Naive B cell (primary cell): ENCODE data around the gene APOBEC3G. TPM values are rescaled to one million over a fixed set of nuclear protein-coding genes. Genes with fewer than 3 reads are reported as not detected.
"Not testable (repeated sequence)": the region's sequence is repeated elsewhere in the genome, so short reads cannot be mapped to it uniquely, and the experiment has no call there.

Experiments used
- ATAC-seq, 2 donors: fragments of 150-1000 bp; cut with Tn5 transposase; 2 replicates each; pipeline ENCODE4 v1.10.0; 2021; ENCODE audit warnings: low read depth in 2 of 2, mild to moderate bottlenecking in 2 of 2, moderate library complexity in 2 of 2
- DNase-seq: peaks from one replicate; pipeline ENCODE4 v3.0.0; 2022
- H3K27ac Mint-ChIP-seq, 6 donors: one replicate each; pipeline ENCODE4 v1.8.0; 2020 to 2022; ENCODE audit warnings: mild to moderate bottlenecking in 6 of 6, mixed read lengths in 6 of 6, moderate library complexity in 5 of 6, inconsistent platforms in 2 of 6
- H3K27me3 Mint-ChIP-seq, 3 donors: one replicate each; pipeline ENCODE4 v1.8.0; 2021 to 2022; ENCODE audit warnings: mixed read lengths in 3 of 3, mild to moderate bottlenecking in 1 of 3
- H3K36me3 Mint-ChIP-seq, 2 donors: one replicate each; pipeline ENCODE4 v1.8.0; 2020 to 2022; ENCODE audit warnings: mixed read lengths in 2 of 2, inconsistent platforms in 1 of 2, mild to moderate bottlenecking in 1 of 2
- H3K4me1 Mint-ChIP-seq, 3 donors: one replicate each; pipeline ENCODE4 v1.8.0; 2020 to 2022; ENCODE audit warnings: mixed read lengths in 3 of 3, inconsistent platforms in 1 of 3, mild to moderate bottlenecking in 1 of 3, moderate library complexity in 1 of 3
- H3K4me3 Mint-ChIP-seq, 8 donors: one replicate each; pipeline ENCODE4 v1.8.0; 2020 to 2022; ENCODE audit warnings: mild to moderate bottlenecking in 8 of 8, mixed read lengths in 8 of 8, moderate library complexity in 8 of 8, inconsistent platforms in 2 of 8
- H3K9me3 Mint-ChIP-seq, 7 donors: one replicate each; pipeline ENCODE4 v1.8.0; 2020 to 2022; ENCODE audit warnings: mixed read lengths in 7 of 7, mild to moderate bottlenecking in 5 of 7, inconsistent platforms in 2 of 7, moderate library complexity in 1 of 7
- polyA plus RNA-seq, 6 donors: library from polyadenylated mRNA; unstranded; fragments of 300-500 nt; fragmentation: Illumina TruSeq; gene quantifications; one replicate each; pipeline ENCODE4 v1.2.3, GENCODE V29; 2021; ENCODE audit warnings: low read depth in 6 of 6

The APOBEC3G gene
- polyA plus RNA-seq, 6 donors from 2014 or later: 87.2 to 136 (median 120) TPM

DNA sequence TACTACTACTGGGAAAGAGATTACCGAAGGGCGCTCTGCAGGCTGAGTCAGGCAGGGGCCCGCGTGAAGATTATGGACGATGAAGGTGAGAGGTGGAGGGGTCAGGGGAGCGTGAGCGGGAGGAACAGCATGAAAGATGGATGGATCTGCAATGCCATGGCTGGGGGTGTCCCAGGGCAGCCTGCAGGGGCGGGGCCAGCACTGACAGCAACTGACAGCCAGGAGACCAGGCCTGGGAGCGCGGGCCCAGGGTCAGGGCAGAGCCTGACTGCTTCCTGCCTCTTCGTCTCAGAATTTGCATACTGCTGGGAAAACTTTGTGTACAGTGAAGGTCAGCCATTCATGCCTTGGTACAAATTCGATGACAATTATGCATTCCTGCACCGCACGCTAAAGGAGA, 31.9 kb upstream of the APOBEC3G start:
- H3K4me3 Mint-ChIP-seq: peak overlapping the region in 6 of 8 donors; percentile 13 to 65 (median 42)
- ATAC-seq, H3K9me3 Mint-ChIP-seq, H3K27me3 Mint-ChIP-seq, DNase-seq: not testable (repeated sequence)
- peak overlapping the region in 5 of 6 donors; percentile 54 to 97 (median 88) for H3K27ac Mint-ChIP-seq
- peaks cover 0 to 20% of the 10 kb centered on the region in 2 donors for H3K36me3 Mint-ChIP-seq
- peaks cover 45 to 65% (median 58%) of the 10 kb centered on the region in 3 donors for H3K4me1 Mint-ChIP-seq

DNA sequence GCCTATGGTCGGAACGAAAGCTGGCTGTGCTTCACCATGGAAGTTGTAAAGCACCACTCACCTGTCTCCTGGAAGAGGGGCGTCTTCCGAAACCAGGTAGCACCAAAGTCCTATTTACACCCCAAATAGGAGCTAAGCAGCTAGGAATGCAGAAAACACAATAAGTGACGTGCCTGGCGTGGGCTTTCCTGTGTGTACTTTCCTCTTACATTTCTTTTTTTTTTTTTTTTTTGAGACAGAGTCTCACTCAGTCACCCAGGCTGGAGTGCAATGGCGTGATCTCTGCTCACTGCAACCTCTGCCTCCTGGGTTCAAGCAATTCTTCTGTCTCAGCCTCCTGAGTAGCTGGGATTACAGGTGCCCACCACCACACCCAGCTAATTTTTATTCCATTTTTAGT, 27.6 kb upstream of the APOBEC3G start:
- ATAC-seq, DNase-seq, H3K27me3 Mint-ChIP-seq, H3K9me3 Mint-ChIP-seq, H3K4me3 Mint-ChIP-seq: not testable (repeated sequence)
- peak overlapping the region in 3 of 6 donors; percentile 18 to 59 (median 54) for H3K27ac Mint-ChIP-seq
- H3K36me3 Mint-ChIP-seq: peaks cover 0 to 20% of the 10 kb centered on the region in 2 donors
- H3K4me1 Mint-ChIP-seq: peaks cover 35 to 74% (median 69%) of the 10 kb centered on the region in 3 donors

DNA sequence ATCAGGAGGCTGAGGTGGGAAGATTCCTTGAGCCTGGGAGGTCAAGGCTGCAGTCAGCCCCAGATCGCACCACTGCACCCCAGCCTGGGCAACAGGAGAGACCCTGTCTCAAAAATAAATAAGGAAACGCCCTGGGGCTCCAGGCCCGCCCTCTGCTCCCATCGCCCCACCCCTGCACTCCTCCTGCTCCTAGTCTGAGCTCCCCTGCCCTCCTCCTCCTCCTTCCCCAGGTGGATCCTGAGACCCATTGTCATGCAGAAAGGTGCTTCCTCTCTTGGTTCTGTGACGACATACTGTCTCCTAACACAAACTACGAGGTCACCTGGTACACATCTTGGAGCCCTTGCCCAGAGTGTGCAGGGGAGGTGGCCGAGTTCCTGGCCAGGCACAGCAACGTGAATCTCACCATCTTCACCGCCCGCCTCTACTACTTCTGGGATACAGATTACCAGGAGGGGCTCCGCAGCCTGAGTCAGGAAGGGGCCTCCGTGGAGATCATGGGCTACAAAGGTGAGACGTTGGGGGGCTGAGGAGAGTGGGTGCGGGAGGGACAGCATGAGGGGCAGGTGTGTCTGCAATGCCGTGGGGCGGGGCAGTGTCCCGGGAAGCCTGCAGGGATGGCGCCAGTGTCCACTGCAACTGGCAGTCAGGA, 25.1 kb upstream of the APOBEC3G start:
- H3K27ac Mint-ChIP-seq: peak overlapping the region in 5 of 6 donors; percentile 20 to 98 (median 79)
- H3K27me3 Mint-ChIP-seq, H3K36me3 Mint-ChIP-seq, ATAC-seq, DNase-seq, H3K9me3 Mint-ChIP-seq: not testable (repeated sequence)
- H3K4me3 Mint-ChIP-seq: peak overlapping the region in 3 of 8 donors; percentile 22 to 87 (median 78)
- peaks cover 15 to 58% (median 46%) of the 10 kb centered on the region in 3 donors for H3K4me1 Mint-ChIP-seq

DNA sequence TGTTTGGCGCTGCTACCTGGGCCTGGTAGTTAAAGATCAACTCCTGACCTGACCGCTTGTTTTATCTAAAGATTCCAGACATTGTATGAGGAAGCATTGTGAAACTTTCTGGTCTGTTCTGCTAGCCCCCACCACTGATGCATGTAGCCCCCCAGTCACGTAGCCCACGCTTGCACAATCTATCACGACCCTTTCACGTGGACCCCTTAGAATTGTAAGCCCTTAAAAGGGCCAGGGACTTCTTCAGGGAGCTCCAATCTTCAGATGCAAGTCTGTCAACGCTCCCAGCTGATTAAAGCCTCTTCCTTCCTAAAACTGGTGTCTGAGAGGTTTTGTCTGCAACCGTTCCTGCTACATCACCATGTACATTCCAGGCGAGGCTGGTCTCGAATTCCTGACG, 21.4 kb upstream of the APOBEC3G start:
- no peak for ATAC-seq
- DNase-seq: no peak
- no peaks in the 10 kb centered on the region for H3K9me3 Mint-ChIP-seq
- peak overlapping the region in 2 of 6 donors; percentile 29 to 42 for H3K27ac Mint-ChIP-seq
- H3K4me1 Mint-ChIP-seq: peaks cover 9 to 42% (median 29%) of the 10 kb centered on the region in 3 donors
- H3K27me3 Mint-ChIP-seq: no peaks in the 10 kb centered on the region
- H3K36me3 Mint-ChIP-seq: no peaks in the 10 kb centered on the region
- no peak overlapping the region for H3K4me3 Mint-ChIP-seq

DNA sequence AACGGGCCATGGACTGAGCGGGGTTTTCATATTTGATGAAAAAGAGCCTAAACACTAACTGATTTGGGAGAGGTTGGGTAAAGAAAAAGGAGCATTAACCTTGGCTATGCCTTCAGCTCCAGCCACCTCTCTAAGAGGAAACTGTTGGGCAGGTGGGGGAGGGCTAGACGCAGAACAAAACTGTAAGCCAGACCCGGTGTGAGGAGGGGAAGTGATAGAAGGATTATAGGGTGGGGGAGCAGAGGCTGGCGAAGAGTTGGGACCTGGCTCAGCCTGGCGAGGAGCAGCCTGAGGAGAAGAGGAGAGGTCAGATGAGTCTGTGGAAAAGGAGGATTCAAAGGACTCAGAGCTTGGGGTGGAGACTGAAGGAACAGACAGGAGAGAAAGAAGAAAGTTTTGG, 15.8 kb upstream of the APOBEC3G start:
- ATAC-seq: not testable (repeated sequence)

DNA sequence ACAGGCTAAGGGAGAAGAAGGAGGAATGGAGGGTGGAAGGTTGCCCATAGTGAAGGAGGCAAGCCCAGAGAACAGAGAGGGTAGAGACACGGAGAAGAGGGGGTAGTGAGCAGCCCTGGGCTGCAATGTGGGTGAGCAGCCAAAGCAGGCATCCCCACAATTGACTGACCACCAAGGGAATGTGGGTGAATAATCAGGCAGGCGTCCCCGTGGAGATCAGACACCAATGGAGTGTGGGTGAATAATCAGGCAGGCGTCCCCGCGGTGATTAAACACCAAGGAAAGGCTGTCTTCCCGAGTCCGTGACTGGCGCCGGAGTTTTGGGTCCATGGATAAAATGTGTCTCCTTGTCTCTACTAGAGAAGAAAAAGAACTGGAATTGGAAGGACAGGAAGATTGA, 15.1 kb upstream of the APOBEC3G start:
- not testable (repeated sequence) for H3K27me3 Mint-ChIP-seq, DNase-seq, H3K27ac Mint-ChIP-seq, ATAC-seq, H3K4me3 Mint-ChIP-seq, H3K36me3 Mint-ChIP-seq
- H3K4me1 Mint-ChIP-seq: peaks cover 0 to 24% (median 14%) of the 10 kb centered on the region in 3 donors
- peaks cover 0 to 13% (median 4%) of the 10 kb centered on the region in 7 donors for H3K9me3 Mint-ChIP-seq

More for the DNA sequence above, 15.8 kb upstream of the APOBEC3G start:
- H3K9me3 Mint-ChIP-seq: peaks cover 0 to 13% (median 4%) of the 10 kb centered on the region in 7 donors
- H3K4me3 Mint-ChIP-seq, H3K27ac Mint-ChIP-seq, H3K36me3 Mint-ChIP-seq, H3K27me3 Mint-ChIP-seq: not testable (repeated sequence)
- DNase-seq: peak; percentile 64
- H3K4me1 Mint-ChIP-seq: peaks cover 0 to 24% (median 14%) of the 10 kb centered on the region in 3 donors

DNA sequence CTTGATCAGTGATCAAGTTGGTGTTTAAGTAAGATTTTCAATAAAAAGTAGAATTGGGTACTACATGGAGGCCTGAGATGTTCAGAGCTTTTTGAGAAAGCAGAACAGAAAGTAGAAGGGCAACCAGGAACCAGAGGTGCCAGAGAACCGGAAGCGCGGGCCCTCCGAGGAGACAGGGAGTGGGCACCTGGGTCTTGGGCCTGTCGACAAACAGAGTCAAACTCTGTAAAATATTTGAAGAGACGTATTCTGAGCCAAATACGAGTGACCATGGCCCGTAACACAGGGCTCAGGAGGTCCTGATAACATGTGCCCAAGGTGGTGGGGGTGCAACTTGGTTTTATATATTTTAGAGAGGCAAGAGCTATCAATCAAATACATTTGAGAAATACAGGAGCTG, 13.2 kb upstream of the APOBEC3G start:
- ATAC-seq: peak; percentile 69 to 76
- peak; percentile 74 for DNase-seq
- not testable (repeated sequence) for H3K27me3 Mint-ChIP-seq, H3K36me3 Mint-ChIP-seq
- peaks cover 0 to 13% (median 4%) of the 10 kb centered on the region in 7 donors for H3K9me3 Mint-ChIP-seq
- peaks cover 0 to 24% (median 14%) of the 10 kb centered on the region in 3 donors for H3K4me1 Mint-ChIP-seq
- H3K4me3 Mint-ChIP-seq: peak overlapping the region in 4 of 8 donors; percentile 80 to 93 (median 86)
- H3K27ac Mint-ChIP-seq: peak overlapping the region in 1 of 6 donors; percentile 99

DNA sequence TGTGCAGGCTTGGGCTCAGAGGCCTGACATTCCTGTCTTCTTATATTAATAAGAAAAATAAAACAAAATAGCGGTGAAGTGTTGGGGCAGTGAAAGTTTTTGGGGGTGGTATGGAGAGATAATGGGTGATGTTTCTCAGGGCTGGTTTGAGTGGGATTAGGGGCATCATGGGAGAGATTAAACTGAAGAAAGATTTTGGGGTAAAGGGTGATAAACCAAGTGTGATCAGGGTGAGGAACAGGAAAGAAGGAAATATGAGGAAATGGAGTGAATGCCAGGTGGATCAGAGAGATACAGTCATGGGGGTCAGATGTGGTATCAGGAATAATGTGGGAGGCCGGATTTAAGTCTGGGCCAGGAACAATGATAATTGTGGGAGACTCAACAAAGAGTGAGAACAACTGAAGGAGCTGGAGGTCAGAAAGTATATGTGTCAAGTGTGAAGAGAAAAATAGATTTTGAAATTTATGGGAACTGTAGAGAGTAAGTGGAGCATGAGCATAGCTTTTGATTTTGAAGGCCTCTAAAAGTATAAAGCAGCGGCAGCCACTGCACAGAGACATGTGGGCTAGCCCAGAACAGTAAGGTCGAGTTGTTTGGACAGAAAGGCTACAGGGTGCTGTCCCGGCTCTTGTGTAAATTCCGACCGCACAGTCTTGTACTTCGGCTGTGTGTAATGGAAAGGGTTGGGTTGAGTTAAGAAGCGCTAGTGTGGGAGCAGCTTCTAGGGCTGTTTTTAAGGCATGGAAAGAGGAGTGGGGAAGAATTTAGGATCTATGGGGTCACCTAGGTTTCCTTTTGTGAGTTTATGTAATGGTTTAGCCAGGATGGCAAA, 10.4 kb upstream of the APOBEC3G start:
- H3K4me3 Mint-ChIP-seq, H3K36me3 Mint-ChIP-seq, DNase-seq, ATAC-seq, H3K27me3 Mint-ChIP-seq, H3K27ac Mint-ChIP-seq: not testable (repeated sequence)
- H3K9me3 Mint-ChIP-seq: peaks cover 0 to 13% (median 4%) of the 10 kb centered on the region in 7 donors
- peaks cover 13 to 43% (median 31%) of the 10 kb centered on the region in 3 donors for H3K4me1 Mint-ChIP-seq

DNA sequence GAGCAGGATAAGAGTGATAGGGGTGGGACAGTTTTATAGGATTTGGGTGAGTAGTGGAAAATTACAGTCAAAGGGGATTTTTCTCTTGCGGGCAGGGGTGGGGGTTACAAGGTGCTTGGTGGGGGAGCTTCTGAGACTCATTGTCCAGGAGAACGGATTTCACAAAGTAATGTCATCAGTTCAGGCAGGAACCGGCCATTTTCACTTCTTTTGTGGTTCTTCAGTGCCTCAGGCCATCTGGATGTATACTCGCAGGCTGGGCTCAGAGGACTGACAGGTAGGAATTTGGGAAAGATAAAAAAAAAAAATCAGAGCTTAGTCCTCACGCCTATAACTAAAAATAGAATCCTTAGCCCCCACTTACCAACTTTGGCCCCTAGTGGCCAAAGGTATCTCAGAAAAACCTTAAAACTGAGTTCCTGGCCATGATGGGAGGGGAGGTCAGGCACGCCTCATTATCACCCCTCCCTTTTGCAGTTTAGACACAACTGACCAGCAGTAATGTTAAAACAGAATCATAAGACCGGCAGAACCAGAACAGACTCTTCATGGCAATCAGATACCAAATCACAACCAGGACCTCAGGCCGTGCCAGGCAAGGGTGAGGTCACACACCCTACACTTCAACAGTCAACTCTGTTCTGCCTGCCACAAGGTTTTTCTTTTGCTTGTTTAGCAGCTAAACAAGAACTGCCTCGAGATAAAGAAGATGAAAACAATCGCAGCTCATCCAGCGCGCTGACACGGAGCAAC, 8.9 kb upstream of the APOBEC3G start:
- no peak for DNase-seq
- Mint-ChIP-seq H3K9me3 (peaks cover 0 to 13% (median 4%) of the 10 kb centered on the region in 7 donors), H3K36me3 (no peaks in the 10 kb centered on the region), H3K4me1 (peaks cover 22 to 54% (median 37%) of the 10 kb centered on the region in 3 donors), H3K27ac (no peak overlapping the region), H3K4me3 (no peak overlapping the region), H3K27me3 (no peaks in the 10 kb centered on the region)
- ATAC-seq: no peak

DNA sequence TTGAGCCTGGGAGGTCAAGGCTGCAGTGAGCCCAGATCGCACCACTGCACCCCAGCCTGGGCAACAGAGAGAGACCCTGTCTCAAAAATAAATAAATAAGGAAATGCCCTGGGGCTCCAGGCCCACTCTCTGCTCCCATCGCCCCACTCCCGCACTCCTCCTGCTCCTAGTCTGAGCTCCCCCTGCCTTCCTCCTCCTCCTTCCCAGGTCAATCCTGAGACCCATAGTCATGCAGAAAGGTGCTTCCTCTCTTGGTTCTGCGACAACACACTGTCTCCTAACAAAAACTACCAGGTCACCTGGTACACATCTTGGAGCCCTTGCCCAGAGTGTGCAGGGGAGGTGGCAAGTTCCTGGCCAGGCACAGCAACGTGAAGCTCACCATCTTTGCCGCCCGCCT, 6.9 kb upstream of the APOBEC3G start:
- Mint-ChIP-seq H3K9me3 (peaks cover 0 to 6% (median 4%) of the 10 kb centered on the region in 7 donors), H3K36me3 (no peaks in the 10 kb centered on the region), H3K4me3 (peak overlapping the region in 4 of 8 donors; percentile 60 to 85 (median 76)), H3K27me3 (no peaks in the 10 kb centered on the region), H3K27ac (peak overlapping the region in 5 of 6 donors; percentile 86 to 95 (median 93)), H3K4me1 (peaks cover 35 to 55% (median 38%) of the 10 kb centered on the region in 3 donors)
- DNase-seq: no peak
- ATAC-seq: no peak

DNA sequence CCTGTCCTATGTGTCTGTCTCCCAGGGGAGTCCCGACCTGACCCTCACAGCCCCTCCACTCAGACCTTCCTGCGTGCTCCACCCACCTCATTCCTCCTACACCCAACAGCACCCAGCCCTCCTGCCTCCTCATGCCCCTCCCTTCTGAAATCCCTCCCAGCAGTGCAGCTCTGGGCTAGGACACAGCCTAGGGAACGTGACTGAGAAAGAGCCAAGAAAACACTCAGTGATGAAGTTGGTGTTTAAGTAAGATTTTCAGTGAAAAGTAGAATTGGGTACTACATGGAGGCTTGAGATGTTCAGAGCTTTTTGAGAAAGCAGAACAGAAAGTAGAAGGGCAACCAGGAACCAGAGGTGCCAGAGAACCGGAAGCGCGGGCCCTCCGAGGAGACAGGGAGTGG, 4.5 kb upstream of the APOBEC3G start:
- Mint-ChIP-seq H3K27ac (peak overlapping the region; percentile 88 to 99 (median 98)), H3K4me3 (peak overlapping the region; percentile 69 to 92 (median 84)), H3K4me1 (peaks cover 47 to 70% (median 55%) of the 10 kb centered on the region in 3 donors)
- H3K9me3 Mint-ChIP-seq, H3K36me3 Mint-ChIP-seq, H3K27me3 Mint-ChIP-seq: not testable (repeated sequence)
- DNase-seq: peak; percentile 64
- peak; percentile 65 to 78 for ATAC-seq

DNA sequence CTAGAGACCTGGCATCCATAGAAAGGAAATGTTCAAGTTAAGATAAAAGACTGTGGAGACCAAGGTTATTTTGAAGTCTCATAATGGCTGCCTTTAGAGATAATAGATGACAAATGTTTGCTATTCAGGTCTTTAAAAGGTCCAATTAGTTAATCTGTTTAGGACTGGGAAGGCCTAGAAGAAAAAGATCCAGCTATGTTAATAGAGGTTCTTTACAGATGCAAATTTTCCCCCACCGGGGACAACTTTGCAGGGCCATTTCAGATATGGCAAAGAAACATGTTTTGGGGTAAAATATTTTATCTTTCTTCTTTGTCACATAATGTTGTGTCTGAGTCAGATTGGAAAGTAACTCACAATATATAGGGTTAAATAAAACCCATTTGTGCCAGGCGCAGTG, 3.1 kb upstream of the APOBEC3G start:
- Mint-ChIP-seq H3K4me3 (peak overlapping the region; percentile 30 to 91 (median 79)), H3K27ac (peak overlapping the region; percentile 98 to 99 (median 98)), H3K9me3 (no peaks in the 10 kb centered on the region), H3K4me1 (peaks cover 55 to 83% (median 67%) of the 10 kb centered on the region in 3 donors), H3K36me3 (no peaks in the 10 kb centered on the region), H3K27me3 (no peaks in the 10 kb centered on the region)
- DNase-seq (no peak), ATAC-seq (no peak)
